GM12874 (cell line): ENCODE measurements around the gene SEC14L2.

Experiments used
- TF ChIP-seq, protein P1 (sequence below): IDR thresholded peaks from 2 replicates; pipeline ENCODE4 v1.5.1; 2011; ENCODE audit warnings: low read depth, mild to moderate bottlenecking, control low read depth, low read length, moderate library complexity; ENCODE audit not compliant: insufficient read depth

Gene SEC14L2

DNA sequence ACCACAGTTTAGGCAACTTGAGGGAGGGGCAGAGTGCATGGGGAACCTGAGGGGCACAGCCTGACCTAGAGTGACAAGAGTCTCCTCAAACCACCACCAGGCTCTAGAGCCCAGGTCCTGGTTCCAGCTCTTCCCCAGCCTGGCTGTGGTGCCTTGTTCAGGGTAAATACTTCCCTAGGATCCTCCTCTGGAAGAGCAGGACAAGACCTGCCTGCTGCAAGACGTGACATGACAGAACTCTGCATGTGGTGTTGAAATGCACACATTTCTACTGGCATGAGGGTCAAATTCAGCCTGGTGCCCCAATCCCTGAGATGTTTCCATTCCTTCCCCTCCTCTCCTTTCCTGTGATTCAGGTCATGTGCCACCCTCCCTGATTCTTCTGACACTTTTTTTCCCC is 3.3 kb downstream of the SEC14L2 start:
- TF ChIP-seq, protein P1, sequence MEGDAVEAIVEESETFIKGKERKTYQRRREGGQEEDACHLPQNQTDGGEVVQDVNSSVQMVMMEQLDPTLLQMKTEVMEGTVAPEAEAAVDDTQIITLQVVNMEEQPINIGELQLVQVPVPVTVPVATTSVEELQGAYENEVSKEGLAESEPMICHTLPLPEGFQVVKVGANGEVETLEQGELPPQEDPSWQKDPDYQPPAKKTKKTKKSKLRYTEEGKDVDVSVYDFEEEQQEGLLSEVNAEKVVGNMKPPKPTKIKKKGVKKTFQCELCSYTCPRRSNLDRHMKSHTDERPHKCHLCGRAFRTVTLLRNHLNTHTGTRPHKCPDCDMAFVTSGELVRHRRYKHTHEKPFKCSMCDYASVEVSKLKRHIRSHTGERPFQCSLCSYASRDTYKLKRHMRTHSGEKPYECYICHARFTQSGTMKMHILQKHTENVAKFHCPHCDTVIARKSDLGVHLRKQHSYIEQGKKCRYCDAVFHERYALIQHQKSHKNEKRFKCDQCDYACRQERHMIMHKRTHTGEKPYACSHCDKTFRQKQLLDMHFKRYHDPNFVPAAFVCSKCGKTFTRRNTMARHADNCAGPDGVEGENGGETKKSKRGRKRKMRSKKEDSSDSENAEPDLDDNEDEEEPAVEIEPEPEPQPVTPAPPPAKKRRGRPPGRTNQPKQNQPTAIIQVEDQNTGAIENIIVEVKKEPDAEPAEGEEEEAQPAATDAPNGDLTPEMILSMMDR = no peak

DNA sequence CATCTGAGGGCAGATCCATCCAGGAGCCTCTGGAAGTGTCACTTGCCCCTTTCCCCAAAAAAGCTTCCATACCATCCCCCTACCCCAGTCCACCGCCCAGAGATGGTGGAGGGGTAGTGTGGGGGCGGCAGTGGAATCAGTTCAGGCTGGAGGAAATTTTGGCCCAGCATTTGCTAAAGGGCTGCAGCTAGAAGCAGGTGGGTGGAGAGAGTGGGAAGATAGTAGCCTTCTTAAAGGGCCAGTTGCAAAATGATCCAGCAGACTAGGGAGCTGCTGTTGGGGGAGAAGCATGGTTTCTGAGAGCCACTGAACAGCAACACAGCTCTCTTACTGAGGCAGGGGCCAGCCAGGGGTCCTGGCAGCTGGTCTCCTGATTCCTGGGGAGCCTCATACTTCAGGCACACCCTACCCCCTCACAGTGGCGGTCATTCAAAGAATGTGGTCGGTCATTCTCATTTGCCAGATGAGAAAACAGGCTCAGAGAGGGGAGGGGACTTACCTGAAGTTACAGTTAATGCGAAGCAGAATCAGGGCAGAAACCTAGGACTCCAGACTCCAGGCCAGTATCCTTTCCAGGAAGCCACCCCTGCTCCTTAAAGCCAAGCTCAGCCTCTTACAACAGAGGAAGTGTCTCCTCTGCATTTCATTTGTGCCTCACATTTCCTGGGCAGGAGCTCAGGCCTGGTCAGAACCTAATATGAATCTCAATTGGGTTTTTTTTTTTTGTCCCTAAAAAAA is 5.4 kb downstream of the SEC14L2 start:
- TF ChIP-seq, protein P1 = no peak

DNA sequence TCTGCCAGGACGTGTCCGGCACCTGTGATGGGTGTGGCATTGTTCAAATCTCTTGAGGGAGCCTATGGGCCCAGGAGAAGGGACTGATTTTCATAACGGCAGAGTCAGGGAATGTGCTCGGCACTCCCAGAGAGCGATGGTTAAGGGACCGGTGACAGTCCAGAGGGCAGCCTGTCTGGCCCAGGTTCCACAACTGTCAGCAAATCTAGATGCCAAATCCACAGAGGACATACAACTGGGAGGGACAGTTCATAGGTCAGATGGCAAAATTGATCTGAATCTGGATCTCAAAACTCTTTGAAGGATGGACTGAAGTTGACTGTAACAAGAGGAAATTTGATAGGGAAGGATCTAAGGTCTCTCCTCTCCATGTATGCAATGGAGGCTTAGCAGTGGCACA is 7.5 kb downstream of the SEC14L2 start:
- TF ChIP-seq, protein P1 = no peak

DNA sequence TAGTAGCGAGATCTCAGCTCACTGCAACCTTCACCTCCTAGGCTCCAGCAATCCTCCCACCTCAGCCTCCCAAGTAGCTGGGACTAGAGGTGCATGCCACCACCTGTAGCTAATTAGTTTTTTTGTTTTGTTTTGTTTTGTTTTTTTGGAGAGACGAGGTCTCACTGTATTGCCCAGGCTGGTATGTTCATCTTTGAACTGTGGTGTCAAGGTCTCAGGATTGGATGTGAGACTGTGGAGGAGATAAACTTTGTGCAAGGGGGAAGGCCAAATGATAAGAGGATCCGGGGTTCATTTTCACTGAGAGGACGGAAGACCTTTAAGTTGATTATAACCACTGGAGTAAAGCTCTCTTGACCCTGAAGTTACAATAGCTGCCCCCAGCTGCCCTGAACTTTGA is 8.9 kb downstream of the SEC14L2 start:
- TF ChIP-seq, protein P1 = no peak

DNA sequence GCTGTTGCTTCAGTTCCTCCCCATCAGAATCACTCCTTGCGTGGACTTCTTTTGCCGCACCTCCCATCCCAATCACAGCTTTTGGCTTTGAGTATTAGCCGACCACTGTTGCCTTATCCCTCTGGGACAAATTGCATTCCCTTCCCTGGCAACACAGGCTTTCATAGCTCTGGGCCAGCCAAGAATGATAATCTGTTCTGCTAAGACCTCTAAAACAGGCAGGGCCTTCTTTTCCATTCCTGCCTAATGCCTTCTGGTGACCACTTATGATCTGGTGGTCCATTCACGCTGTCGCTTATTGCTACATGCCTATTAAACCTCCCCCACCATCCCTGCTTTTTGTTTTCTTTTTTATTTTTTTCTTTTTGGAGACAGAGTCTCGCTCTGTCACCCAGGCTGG is 9.6 kb downstream of the SEC14L2 start:
- TF ChIP-seq, protein P1 = no peak

DNA sequence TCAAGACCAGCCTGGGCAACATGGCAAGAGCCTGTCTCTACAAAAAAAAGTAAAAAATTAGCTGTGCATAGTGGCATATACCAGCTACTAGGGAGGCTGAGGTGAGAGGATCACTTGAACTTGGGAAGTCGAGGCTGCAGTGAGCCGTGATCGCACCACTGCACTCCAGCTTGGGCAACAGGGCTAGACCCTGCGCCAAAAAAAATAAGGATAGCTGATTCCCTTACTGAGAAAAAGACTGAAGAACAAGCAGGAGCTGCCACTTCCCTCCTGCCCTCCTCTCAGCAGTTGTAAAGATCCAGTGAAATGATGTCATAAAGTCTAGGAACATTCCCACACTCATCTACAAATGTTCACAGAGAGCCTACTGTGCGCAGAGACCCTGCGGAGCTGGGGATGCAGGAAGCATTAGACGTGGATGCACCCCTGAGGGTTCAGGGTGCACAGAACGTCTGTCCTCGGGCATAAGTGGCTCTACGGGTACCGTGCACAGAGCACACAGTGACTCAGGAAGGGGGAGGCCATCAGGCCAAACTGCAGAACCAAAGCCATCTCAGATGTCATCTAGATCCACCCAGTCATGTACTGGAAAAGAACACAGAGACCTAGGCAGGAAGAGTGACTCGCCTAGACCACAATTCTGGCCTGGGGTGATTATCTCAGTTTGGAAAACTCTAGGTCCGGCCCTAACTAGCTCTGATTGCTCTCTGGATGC is 11.7 kb downstream of the SEC14L2 start:
- TF ChIP-seq, protein P1 = no peak

DNA sequence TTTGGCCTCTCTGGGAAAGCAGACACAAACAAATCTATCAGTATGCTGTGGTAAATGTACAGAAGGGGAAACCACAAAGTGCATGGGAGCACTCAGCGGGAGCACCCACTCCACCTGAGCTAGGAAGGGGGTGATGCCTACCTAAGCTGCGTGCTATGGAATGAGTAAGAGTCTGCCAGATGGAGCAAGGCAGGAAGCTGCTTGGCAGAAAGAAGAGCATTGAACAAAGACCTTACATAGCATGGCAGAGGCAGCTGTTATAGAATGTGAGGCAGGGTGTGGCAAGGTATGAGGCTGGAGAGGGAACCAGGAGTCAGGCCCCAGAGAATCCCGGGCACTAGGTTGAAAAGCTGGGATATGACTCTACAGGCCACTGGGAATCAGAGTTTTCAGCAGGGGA is 15.0 kb downstream of the SEC14L2 start:
- TF ChIP-seq, protein P1 = no peak
